IPS-15b (cell line): Measurements from ENCODE around the gene KIAA0930.
"Not testable (repeated sequence)": the region's sequence is repeated elsewhere in the genome, so short reads cannot be mapped to it uniquely, and the experiment has no call there.

Experiments used
- H3K27me3 ChIP-seq: one replicate; pipeline ENCODE4 v1.6.1; 2013; ENCODE audit warnings: low read length; ENCODE audit not compliant: control insufficient read depth, insufficient read depth
- H3K36me3 ChIP-seq: one replicate; pipeline ENCODE4 v1.6.1; 2013; ENCODE audit warnings: low read length; ENCODE audit not compliant: control insufficient read depth, insufficient read depth
- H3K4me1 ChIP-seq: one replicate; pipeline ENCODE4 v1.6.1; 2013; ENCODE audit warnings: mild to moderate bottlenecking, low read length; ENCODE audit not compliant: control insufficient read depth, insufficient read depth
- H3K4me3 ChIP-seq: one replicate; pipeline ENCODE4 v1.5.1; 2013; ENCODE audit warnings: low read depth, low read length
- H3K9ac ChIP-seq: one replicate; pipeline ENCODE4 v1.6.1; 2013; ENCODE audit warnings: low read depth, mild to moderate bottlenecking, low read length
- H3K9me3 ChIP-seq: one replicate; pipeline ENCODE4 v1.6.1; 2013; ENCODE audit warnings: mild to moderate bottlenecking, low read length; ENCODE audit not compliant: control insufficient read depth, insufficient read depth

Gene KIAA0930

GRCh38 chr22:45191746-45192145 is 48.9 kb downstream of the KIAA0930 start:
- H3K9me3 ChIP-seq, H3K4me1 ChIP-seq, H3K36me3 ChIP-seq: not testable (repeated sequence)

DNA sequence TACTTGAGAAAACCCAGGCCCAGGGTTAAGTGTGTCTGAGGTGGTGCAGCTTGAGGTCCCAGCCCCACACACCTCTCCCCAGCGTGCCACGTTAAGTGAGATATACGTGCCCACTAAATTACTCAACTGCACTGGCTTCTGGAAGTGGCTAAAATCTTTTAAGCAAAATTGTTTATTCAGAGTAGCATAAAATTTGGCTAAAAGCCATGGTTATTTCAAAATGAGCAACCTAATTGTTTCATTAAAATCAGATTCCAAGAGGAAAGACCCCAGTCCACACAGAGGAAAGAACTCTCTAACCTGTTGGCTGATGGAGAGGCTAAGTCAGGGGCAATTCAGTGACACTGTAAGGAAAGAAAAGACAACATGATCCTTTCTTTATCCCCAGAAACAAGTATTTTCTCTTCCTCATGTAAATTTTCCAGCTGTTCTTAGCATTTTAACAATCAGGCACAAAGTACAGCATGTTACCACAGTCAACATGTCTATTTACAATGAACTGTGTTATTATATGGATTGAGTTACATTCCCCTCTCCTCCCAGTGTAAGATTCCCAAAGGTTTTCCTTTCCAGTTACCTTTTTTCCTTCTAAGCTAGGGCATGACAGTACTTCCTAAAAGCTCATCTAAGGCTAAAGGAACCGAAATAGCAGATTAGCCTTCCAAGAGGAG is 50.4 kb downstream of the KIAA0930 start:
- no peak overlapping the region for H3K9ac ChIP-seq
- no peak overlapping the region for H3K4me3 ChIP-seq
- peaks cover 4% of the 10 kb centered on the region for H3K36me3 ChIP-seq
- H3K27me3 ChIP-seq: no peaks in the 10 kb centered on the region
- H3K4me1 ChIP-seq: peaks cover 8% of the 10 kb centered on the region
- H3K9me3 ChIP-seq: no peaks in the 10 kb centered on the region

More at GRCh38 chr22:45191746-45192145, 48.9 kb downstream of the KIAA0930 start:
- H3K27me3 ChIP-seq, H3K9ac ChIP-seq, H3K4me3 ChIP-seq: not testable (repeated sequence)

GRCh38 chr22:45188779-45189178 is 51.9 kb downstream of the KIAA0930 start:
- no peaks in the 10 kb centered on the region for H3K27me3 ChIP-seq
- no peak overlapping the region for H3K4me3 ChIP-seq
- H3K9ac ChIP-seq: no peak overlapping the region
- peaks cover 8% of the 10 kb centered on the region for H3K4me1 ChIP-seq
- peaks cover 9% of the 10 kb centered on the region for H3K36me3 ChIP-seq
- H3K9me3 ChIP-seq: no peaks in the 10 kb centered on the region

- Histone ChIP-seq H3K36me3 (peaks cover 10% of the 10 kb centered on the region), H3K27me3 (no peaks in the 10 kb centered on the region), H3K4me3 (no peak overlapping the region), H3K4me1 (peaks cover 5% of the 10 kb centered on the region), H3K9me3 (no peaks in the 10 kb centered on the region), H3K9ac (no peak overlapping the region)
These were observed 52.8 kb downstream of the KIAA0930 start for GRCh38 chr22:45187891-45188290.

- Histone ChIP-seq H3K4me1 (peaks cover 4% of the 10 kb centered on the region), H3K4me3 (no peak overlapping the region), H3K27me3 (no peaks in the 10 kb centered on the region), H3K9me3 (no peaks in the 10 kb centered on the region), H3K36me3 (peaks cover 13% of the 10 kb centered on the region), H3K9ac (no peak overlapping the region)
These were observed 54.8 kb downstream of the KIAA0930 start for GRCh38 chr22:45185718-45186514.

DNA sequence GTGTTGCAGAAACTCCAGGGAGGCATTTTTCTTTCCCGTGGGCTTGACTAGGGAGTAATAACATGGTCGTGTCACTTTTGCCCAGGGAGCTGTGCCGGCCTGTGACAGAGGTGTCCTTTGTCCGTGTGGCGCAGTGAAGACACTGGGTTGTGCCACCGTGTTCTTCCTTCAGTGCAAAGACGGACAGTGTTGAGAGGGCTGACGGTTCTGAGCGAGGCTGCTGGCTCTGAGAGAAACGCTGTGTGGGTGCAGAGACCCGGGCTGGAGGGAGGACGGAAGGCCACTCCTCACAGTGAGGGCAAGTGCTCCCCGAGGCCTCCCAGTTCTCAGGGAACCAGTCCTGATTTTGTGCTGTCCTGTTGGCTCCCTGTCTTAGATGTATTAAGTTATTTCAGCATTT is 56.7 kb downstream of the KIAA0930 start:
- peaks cover 4% of the 10 kb centered on the region for H3K4me1 ChIP-seq
- H3K27me3 ChIP-seq: no peaks in the 10 kb centered on the region
- peaks cover 19% of the 10 kb centered on the region for H3K36me3 ChIP-seq
- no peak overlapping the region for H3K4me3 ChIP-seq
- H3K9me3 ChIP-seq: no peaks in the 10 kb centered on the region
- no peak overlapping the region for H3K9ac ChIP-seq

- Histone ChIP-seq H3K36me3 (peaks cover 22% of the 10 kb centered on the region), H3K4me3 (no peak overlapping the region)
These were observed 58.9 kb downstream of the KIAA0930 start for GRCh38 chr22:45181766-45182165.

DNA sequence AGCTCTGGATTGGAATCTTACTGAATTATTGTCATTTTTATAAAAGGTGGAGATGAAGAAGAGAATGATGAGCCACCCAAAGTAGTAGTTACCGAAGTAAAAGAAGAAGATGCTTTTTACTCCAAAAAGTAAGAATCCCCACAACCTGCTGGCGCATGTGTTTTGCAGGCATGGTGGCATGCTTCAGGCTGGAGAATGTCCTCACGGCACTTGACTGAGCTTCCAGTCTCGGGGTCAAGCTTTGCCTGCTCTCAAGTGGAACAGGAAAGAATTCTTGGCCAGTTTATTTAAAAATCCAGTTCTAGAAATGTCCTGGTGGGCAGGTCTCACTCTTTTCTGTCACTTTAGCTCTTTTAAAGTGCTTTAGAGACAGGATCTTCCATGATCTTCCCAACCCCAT is 59.5 kb downstream of the KIAA0930 start:
- peaks cover 22% of the 10 kb centered on the region for H3K36me3 ChIP-seq

More at GRCh38 chr22:45181766-45182165, 58.9 kb downstream of the KIAA0930 start:
- H3K9ac ChIP-seq: no peak overlapping the region
- peaks cover 4% of the 10 kb centered on the region for H3K4me1 ChIP-seq
- H3K27me3 ChIP-seq: no peaks in the 10 kb centered on the region
- H3K9me3 ChIP-seq: no peaks in the 10 kb centered on the region

GRCh38 chr22:45180146-45180679 is 60.5 kb downstream of the KIAA0930 start:
- Histone ChIP-seq H3K9me3 (no peaks in the 10 kb centered on the region), H3K4me3 (no peak overlapping the region), H3K4me1 (peaks cover 4% of the 10 kb centered on the region), H3K9ac (no peak overlapping the region), H3K36me3 (peaks cover 18% of the 10 kb centered on the region), H3K27me3 (no peaks in the 10 kb centered on the region)

More for the DNA sequence above, 59.5 kb downstream of the KIAA0930 start:
- no peak overlapping the region for H3K9ac ChIP-seq
- H3K4me3 ChIP-seq: no peak overlapping the region
- no peaks in the 10 kb centered on the region for H3K9me3 ChIP-seq
- H3K4me1 ChIP-seq: peaks cover 4% of the 10 kb centered on the region
- H3K27me3 ChIP-seq: no peaks in the 10 kb centered on the region

GRCh38 chr22:45179276-45180049 is 61.2 kb downstream of the KIAA0930 start:
- Histone ChIP-seq H3K9ac (no peak overlapping the region), H3K9me3 (no peaks in the 10 kb centered on the region), H3K4me1 (peaks cover 4% of the 10 kb centered on the region), H3K27me3 (no peaks in the 10 kb centered on the region), H3K36me3 (peaks cover 18% of the 10 kb centered on the region), H3K4me3 (no peak overlapping the region)

DNA sequence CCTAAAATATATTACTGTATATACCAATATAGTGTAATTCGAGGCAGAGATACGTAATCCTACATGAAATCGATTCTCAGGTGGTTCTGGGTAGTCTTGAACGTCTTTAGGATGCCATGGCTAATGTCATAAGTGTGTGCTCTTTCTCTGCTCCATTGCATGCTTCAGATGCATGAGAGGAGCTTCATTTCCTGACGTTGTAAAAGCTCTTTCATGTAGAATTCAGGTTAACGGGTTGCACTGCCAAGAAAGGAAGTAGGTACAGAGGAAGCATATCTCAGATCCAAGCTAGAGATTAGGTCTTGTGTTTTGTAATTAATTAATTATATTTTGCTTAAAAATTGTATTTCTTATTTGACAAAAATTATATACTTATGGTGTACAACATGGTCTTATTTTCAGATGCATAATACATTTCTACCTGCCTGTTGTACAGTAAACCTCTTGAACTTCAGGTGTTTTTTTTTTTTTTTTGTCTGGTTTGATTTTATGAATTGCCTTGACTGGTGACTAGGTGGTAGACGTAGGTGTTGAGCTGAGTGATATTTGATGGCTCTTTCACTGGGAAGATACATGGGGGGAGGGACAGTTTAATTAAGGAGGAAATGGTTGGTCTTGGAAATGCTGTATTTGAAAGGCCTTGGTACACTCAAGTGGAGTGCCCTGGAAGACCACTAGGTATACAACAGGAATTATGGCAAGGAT is 67.7 kb downstream of the KIAA0930 start:
- Histone ChIP-seq H3K36me3 (peaks cover 19% of the 10 kb centered on the region), H3K4me3 (no peak overlapping the region), H3K9me3 (no peaks in the 10 kb centered on the region), H3K4me1 (no peaks in the 10 kb centered on the region), H3K9ac (no peak overlapping the region), H3K27me3 (no peaks in the 10 kb centered on the region)
